ENCODE data around the gene SLC39A5.

Gene SLC39A5, protein sequence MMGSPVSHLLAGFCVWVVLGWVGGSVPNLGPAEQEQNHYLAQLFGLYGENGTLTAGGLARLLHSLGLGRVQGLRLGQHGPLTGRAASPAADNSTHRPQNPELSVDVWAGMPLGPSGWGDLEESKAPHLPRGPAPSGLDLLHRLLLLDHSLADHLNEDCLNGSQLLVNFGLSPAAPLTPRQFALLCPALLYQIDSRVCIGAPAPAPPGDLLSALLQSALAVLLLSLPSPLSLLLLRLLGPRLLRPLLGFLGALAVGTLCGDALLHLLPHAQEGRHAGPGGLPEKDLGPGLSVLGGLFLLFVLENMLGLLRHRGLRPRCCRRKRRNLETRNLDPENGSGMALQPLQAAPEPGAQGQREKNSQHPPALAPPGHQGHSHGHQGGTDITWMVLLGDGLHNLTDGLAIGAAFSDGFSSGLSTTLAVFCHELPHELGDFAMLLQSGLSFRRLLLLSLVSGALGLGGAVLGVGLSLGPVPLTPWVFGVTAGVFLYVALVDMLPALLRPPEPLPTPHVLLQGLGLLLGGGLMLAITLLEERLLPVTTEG

DNA sequence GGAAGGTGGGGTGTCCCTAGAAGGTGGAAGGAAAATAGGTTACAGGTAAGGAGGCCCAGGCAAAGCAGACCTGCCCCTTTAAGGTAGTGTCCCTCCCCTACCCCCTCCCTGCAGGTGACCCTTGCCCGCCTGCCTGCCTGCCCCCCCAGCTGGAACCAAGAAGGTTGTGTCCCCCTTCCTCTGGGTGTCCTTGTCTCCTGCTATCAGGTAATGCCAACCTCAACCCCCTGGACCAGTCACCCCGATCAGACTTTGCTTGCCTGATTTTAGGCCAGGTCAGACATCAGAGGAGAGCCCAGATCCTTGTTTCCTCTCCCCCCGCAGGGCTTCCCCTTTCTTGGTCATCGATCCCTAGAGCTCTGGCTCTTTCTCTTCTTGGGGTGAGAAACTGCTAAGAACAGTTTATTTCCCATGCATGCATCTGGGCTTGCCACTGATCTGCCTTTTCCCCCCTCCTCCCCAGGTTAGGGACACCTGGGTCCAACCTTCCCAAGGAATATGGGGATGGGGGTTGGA, at the start of gene SLC39A5:
Gene SLC39A5, plus strand, starts transcription at position 136 of the 516 bp plus-strand sequence. CDS start 1,224 bp downstream, outside the sequence.
- no peak for FAIRE-seq

DNA sequence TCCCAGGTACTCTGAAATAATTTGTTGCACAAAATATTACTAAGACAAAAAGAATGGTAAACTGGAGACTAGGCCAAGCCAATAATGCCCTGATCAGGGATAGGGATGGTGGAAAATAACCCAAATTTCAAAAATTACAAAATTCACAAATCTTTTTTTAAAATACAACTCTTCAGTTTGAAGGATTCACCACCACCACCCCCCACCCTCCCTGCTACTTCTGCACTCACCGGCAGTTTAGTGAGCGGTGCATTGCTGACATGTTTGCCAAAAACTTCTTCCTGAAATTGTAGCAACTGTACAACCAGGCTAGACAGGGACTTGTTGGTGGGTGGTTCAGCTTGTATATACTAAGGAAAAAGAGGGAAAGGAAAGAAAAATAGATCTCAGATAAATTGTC, 42.9 kb upstream of the SLC39A5 start:
- no peak for FAIRE-seq

DNA sequence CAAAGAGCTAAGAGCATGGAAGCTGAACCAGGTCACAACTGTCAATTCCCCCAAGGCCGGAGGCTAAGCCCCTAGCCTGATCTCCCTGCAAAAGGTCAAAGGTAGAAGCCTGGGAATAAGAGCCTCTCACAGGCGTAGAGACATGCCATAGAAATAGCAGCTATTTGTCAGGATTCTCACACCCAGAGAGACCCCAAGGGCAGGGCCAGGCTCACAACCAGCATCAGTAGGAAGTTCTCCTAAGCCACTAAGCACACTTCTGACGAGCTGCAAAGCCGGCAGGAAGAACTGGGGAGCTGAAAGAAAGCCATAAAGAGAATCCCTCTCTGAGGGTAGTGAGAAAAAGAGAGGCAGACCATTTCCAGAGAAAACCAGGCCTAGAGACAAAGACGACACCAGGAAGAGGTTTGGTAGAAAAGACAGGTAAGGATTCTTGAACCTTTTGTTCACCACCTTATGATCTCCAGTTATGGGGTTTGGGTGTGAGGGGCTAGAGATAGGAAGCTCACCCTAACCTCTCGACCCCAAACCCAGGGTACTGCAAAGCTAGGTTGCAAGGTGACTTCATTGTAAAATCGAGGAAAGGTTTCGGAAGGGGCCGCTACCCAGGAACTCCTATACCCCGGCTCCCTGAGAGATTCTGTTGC, 41.6 kb upstream of the SLC39A5 start:
- no peak for FAIRE-seq

DNA sequence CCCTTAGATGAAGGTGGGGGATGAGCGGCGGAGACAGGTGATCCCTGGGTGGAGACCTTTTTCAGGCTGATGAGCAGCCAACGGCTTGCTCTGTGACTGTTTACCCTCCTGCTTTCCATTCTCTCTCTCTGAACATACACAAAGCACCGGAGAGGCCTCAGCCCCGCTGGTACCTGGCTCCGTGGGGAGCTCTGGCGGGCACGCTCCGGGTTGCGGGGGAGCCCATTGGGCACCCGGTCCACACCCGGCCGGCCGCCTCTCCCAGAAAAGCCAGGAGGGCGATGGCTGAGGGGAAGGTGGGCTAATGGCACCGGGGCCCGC, 41.1 kb upstream of the SLC39A5 start:
- FAIRE-seq = no peak

DNA sequence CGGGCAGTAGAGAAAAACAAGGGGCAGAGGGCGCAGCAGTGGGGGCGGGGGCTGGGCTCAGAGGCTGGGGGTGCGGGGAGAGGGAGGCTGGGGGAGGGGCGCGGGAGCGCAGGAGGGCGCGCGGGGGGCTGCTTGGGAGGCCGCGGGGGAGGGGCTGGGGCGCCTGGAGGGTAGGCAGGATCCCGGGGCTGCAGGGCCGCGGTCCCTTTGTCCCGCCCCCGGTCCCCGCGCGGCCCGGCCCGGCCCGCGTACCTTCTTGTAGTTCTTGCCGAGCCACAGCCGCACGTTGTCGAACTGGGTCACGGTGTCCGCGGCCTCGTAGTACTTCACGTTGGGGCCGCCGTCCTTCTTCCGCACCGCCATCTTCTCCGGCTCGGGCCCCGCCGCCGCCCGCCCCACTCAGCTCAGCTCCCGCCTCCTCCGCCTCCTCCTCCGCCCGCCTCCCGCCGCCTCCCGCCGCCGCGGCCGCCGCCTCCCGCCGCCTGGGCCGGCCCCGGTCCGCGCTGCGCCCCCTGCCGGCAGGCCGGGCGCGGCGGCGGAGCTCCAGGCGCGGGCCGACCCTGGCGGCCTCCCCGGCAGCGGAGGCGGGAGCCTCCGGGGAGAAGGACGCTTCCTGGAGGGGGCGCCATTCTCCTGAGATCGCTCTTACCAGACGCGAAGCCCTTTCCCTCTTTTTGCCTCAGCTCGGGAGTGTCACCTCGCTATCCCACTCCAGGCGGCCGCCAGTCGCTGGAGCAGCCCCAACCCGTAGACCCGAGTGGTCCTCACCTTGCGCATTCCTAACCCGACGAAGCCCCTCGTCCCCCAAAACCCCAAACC, 40.5 kb upstream of the SLC39A5 start, which contains the start of gene SMARCC2:
Gene SMARCC2, minus strand, starts transcription at position 385 of the 819 bp plus-strand sequence. Its CDS starts 22 bp downstream, at position 363.
- no peak for FAIRE-seq

DNA sequence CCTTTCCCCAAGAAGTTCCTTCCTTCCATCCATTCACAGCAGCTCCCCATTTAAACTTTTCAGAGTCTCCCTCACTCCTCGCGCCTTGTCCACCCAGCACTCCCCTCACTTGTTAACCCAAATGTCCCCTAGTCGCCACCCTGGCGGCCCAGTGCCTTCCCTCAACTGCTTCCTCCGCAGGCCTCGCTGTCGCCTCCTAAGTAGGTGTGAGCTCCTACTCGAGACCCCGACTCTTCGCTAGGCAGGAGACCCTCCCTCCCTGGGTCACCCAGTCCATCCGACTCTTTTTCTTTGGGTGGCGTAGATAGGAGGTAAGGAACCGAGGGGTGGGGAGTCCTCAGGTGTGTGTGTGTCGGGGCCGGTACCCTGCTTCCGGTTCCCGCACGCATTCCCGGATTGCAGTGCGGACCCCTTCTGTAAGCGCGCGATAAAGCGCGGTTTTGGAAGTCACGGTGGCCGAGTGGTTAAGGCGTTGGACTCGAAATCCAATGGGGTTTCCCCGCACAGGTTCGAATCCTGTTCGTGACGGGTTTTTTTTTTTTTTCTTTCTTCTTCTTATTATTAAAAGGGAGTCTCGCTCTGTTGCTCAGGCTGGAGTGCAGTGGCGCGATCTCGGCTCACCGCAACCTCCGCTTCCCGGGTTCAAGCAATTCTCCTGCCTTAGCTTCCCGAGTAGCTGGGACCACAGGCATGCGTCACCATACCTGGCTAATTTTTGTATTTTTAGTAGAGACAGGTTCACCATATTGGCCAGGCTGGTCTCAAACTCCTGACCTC, 39.7 kb upstream of the SLC39A5 start:
- no peak for FAIRE-seq

DNA sequence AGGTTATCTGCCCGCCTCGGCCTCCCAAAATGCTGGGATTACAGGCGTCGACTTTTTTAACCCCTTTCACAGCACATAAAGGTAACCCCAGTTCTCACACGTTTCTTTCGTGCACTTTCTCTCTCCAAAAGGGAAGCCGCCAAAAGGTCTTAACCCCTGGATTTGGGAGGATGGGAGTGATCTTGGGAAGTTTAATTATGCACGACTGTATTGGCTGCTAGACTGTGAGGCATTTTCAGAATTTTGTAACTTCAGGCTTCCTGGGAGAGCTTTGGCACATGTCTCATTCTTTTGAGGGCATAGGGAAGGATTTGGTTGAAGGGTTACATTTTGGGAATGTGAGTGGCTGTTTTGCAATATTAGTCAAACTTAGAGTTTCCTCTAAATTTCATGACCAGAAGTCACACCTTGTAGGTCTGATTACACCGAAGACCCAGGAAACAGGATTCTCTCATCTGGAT, 39.1 kb upstream of the SLC39A5 start:
- no peak for FAIRE-seq

DNA sequence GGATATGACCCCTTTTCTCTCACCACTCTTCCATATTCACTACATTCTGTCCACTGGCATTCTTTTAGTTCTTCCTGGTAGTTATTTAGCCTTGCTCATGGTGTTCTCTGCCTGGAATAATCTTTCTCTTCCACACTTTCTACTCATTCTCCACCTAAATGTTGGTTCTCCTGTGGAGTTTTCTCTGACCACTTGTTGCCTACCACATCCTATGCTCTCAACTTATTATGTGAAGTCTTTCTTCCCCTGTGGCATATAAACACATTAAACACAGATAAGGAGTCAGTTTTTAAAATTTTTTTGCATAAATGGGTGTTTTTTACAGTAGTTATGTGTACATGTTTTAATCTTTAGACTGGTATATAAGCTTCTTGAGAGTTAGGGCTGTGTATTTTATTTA, 37.3 kb upstream of the SLC39A5 start:
- no peak for FAIRE-seq

DNA sequence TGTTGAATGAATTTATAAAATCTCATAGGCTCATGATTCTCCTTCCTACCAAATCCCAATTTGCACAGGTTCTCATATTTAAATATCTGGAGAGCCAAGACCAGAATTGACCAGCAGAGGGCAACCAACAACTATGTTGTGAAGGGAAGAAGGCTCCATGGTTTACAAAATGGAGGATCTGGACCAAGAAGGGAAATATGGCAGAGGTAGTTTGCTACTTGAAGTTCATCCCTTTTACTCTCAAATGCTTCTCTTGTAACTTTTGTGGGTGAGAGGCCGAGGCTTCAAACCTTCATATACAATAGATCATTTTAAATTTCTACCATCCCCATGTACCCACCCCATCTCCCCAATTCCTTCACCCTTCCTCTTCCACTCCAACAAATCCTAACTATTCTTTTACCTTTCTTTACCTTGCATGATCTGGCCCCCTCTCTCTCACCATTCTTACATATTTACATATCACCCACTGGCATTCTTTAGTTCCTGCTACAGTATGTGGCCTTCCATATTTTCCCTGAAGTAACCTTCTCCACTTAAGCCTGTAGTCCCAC, 36.7 kb upstream of the SLC39A5 start:
- FAIRE-seq = peak; percentile 73

DNA sequence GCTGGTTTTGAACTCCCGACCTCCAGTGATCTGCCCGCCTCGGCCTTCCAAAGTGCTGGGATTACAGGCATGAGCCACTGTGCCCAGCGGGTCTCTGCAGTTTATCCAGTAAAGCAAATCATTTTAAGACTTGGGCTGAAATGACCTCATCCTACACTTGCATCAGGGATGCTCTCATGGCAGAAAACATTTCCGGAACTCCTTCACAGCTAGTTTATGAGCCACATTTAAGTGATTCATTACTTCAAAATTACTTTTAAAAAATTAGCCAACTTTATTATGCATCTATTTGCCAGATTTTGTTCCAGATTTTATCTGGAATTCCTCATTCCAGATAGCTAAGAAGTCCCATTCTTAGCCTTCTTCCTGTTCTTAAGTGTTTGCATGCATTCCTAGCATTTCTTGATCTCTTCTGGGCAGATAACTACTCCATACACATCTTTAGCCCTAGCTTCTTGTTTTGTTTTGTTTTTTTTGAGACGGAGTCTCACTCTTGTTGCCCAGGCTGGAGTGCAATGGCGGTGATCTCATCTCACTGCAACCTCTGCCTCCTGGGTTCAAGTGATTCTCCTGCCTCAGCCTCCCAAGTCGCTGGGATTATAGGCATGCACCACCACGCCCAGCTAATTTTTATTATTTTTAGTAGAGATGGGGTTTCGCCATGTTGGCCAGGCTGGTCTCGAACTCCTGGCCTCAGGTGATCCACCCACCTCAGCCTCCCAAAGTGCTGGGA, 32.9 kb upstream of the SLC39A5 start:
- FAIRE-seq = peak; percentile 60

DNA sequence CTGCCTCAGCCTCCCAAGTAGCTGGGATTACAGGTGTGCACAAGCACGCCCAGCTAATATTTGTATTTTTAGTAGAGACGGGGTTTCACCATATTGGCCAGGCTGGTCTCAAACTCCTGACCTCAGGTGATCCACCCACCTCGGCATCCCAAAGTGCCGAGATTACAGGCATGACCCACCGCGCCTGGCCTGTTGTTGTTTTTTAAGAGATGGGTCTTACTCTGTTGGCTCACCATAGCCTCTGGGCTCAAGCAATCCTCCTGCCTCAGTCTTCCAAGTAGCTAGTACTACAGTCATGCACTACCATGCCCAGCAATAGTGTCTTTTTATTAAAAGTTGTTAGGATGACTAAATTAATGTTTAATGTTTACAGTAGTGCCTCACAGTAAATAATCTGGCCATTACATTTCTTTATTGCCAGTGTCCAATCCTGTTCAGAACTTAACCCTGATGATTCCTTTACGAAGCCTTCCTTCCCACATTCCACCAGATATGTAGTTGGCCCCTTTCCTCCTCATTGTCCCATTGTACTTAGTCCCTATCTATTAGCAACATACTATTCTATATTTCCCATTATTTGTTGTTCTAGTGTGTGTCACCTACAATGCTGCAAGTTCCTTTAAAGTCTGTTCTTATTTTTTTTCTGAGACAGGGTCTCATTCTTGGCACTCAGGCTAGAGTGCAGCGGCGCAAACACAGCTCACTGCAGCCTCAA, 31.8 kb upstream of the SLC39A5 start:
- FAIRE-seq = no peak

DNA sequence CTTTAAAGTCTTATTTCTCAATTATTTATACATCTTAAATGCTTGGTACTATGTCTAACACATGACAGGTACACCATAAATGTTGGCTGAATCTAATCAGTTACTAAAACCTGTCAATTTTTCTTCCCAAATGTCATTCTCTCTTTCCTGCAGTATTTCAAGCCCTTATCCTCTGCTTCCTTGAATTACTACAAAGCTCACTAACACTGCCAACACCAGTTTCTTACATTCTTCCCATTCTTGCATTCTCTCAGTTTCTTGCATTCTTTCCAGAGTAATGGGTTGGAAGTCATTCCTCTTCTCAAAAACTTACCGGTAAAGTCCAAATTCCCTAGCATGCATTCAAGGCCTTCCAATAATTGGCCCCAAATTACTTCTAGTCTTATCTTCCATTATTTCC, 31.0 kb upstream of the SLC39A5 start:
- no peak for FAIRE-seq

DNA sequence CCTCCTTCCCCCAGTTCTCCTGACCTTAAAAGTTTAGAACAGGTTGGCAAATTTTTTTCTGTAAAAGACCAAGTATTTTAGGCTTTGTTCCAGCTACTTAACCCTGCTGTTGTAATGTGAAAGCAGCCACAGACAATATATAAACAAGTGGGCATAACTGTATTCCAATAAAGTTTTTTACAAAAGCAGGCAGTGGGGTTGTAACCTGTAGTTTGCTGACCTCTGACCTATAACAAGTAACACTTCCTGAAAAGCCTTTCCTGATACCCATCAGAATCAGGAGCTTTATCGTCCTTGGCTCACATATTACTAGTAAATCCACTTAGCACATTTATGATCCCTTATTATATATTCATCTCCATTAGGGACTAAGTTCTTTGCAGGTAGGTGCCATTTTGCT, 27.5 kb upstream of the SLC39A5 start:
- FAIRE-seq = no peak

DNA sequence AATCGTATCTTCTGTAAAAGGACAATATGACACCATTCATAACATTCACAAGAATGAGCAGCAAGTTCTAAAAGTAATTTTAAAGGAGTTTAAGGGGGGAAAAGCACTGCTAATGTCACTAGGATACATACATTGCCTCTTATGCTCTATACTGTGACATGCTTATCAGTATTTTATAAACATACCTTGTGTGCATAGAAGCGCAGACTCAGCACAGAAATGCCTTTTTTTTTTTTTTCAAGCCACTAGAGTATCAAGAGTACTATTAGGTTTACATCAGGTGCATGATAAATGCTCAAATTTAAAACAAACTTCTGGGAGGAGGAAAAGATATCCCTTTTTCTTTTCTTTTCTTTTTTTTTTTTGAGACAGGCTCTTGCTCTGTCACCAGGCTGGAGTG, 27.0 kb upstream of the SLC39A5 start:
- no peak for FAIRE-seq

DNA sequence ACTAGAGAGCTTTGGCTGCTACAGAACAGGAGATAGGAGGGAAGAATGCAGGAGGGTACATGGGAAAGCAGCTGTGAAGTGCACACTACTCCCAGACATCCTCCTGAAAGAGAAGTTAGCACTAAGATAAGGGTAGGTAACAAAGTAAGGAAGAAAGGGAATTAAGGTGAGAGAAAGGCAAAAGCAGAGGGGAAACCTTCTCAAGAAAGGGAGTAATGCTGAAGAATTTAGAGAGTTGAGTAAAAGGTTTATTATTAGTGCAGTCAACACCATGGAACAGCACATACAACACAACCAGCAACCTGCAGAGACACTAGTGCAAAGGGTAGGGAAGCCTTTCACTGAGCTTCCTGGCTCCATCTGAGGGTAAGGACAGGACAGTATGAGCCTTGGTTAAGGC, 25.6 kb upstream of the SLC39A5 start:
- no peak for FAIRE-seq

DNA sequence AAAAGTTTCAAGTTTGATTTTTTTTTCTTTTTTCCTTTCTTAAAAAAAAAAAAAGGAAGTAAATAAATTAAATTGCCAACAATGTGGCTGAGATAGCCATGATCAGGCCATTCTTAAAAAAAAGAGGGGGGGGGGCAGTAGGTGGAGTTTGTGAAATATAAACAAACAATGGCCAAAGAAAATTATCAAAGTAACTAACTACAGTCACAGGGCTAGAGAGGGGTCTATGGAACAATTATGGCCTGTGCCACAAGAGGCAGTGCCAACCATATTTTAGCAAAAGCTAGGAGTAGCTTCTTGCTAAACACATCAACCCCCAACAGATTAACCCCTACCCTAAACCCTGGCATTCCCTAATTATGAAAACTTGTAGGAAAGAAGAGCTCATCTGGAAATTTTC, 24.4 kb upstream of the SLC39A5 start:
- no peak for FAIRE-seq

DNA sequence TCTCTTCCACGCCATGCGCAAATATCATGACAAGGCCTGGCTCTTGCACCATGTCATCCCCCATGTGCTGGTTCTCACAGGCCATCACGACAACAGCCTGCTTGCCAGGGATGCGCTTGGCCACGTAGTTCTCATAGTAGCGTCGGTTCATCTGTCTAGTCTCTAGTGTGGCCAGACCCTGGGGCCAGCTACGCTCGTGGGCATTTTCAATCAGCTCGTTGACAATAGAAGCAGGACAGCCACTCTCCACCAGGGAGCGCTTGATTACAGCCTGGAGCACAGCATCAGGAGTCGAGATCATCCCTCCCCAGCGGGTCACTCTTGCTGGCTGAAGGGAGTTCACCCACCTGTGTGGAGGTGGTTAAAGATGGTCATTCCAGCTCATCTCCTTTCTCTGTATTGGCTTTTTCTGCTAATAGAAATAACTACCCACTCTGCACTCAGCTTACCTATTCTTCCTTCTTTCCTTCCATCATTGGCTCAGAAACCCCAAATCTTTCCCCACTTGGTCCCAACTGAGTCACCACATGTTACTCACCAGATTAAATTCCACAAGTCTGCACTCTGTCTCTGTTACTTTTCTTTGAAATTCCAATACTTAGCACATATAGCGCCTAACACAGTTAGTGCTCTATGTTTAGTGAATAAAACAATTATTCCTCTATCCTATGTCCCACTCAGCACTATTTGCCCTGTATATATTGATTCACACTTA, 23.2 kb upstream of the SLC39A5 start:
- FAIRE-seq = no peak

DNA sequence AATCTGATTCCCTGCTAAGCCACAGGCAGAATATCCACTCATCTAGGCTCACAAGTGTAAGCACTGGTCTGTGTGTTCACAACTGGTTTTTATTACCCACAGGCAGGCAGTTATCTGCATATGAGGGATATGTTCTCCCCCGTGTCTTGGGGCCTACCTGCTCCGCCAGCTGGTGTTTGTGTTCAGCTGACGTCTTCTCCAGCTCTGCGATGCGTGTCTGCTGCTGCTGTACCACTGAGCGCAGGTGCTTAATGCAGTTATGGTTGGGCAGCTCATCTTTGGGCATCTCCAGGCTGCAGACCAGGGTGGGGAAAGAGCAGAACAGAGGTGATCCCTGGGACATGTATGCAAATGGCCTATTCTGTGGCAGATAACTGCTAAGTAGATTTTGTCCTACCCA, 21.8 kb upstream of the SLC39A5 start:
- FAIRE-seq = no peak

DNA sequence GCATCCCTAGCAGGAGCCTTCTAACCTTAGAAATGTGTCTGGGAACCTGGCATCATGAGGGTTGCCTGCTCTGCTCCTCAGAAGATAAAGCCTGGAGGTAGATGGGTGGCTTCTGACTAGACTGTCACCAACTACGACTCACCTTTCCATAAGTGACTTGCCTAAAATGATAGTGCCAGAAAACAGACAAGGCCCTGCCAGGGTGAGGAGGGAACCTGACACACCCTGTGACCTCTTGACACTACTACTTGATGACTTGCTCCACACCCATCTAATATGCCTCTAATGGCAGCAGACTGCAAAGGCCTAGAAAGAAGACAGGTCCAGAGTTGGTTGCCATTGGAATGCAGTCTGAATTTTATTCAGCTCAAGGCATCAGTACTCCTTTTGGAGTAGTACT, 17.5 kb upstream of the SLC39A5 start:
- FAIRE-seq = no peak

DNA sequence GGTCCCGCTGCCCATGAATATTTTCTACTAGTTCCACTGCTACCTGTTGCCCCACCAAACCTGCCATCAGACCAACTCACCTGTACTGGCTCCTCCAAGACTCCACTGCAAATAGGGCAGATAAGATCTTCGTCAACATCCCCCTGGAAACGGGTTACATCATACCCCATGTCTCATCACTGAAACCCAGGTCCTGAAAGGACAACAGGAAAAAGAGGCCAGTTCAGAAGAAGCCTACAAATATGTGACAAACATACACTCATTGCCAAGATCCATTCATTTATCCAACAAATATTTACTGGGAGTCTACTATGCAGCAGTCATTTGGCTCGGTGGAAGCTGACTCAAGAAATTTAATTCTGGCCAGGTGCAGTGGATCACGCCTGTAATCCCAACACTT, 16.0 kb upstream of the SLC39A5 start:
- FAIRE-seq = no peak
